ENCODE measurements around the gene KIF14.
"Not testable (repeated sequence)": the region's sequence is repeated elsewhere in the genome, so short reads cannot be mapped to it uniquely, and the experiment has no call there.

Gene KIF14

GRCh38 chr1:200634261-200635122 is 13.9 kb upstream of the KIF14 start:
- DNase-seq = no peak

GRCh38 chr1:200631375-200631774 is 10.8 kb upstream of the KIF14 start:
- no peak for DNase-seq

GRCh38 chr1:200630515-200630899 is 10.0 kb upstream of the KIF14 start:
- DNase-seq = not testable (repeated sequence)

GRCh38 chr1:200629876-200630514 is 9.4 kb upstream of the KIF14 start:
- peak; percentile 29 for DNase-seq

- DNase-seq = no peak
Measured at GRCh38 chr1:200628223-200628881, 7.8 kb upstream of the KIF14 start.

- no peak for DNase-seq
Measured at GRCh38 chr1:200627575-200628222, 7.1 kb upstream of the KIF14 start.

- DNase-seq = no peak
Measured at GRCh38 chr1:200626853-200627534, 6.4 kb upstream of the KIF14 start.

GRCh38 chr1:200625381-200625824 is 4.9 kb upstream of the KIF14 start:
- DNase-seq = peak; percentile 12

- DNase-seq = peak; percentile 13
Measured at GRCh38 chr1:200624679-200625335, 4.3 kb upstream of the KIF14 start.

- DNase-seq = no peak
Measured at GRCh38 chr1:200619894-200620272, 668 bp downstream of the KIF14 start.

- DNase-seq = peak; percentile 8
Measured at GRCh38 chr1:200610846-200611245, 9.7 kb downstream of the KIF14 start.

- DNase-seq = no peak
Measured at GRCh38 chr1:200602632-200603031, 17.9 kb downstream of the KIF14 start.

- no peak for DNase-seq
Measured at GRCh38 chr1:200590001-200590400, 30.6 kb downstream of the KIF14 start.

- no peak for DNase-seq
Measured at GRCh38 chr1:200588698-200589097, 31.9 kb downstream of the KIF14 start.

GRCh38 chr1:200564319-200564718 is 56.2 kb downstream of the KIF14 start:
- DNase-seq = no peak

GRCh38 chr1:200561856-200562214 is 58.7 kb downstream of the KIF14 start:
- no peak for DNase-seq

- peak; percentile 73 for DNase-seq
Measured at GRCh38 chr1:200558866-200559459, 61.6 kb downstream of the KIF14 start.

GRCh38 chr1:200556002-200556401 is 64.5 kb downstream of the KIF14 start:
- peak; percentile 17 for DNase-seq

- DNase-seq = not testable (repeated sequence)
Measured at GRCh38 chr1:200552737-200553136, 67.8 kb downstream of the KIF14 start.

GRCh38 chr1:200550367-200550766 is 70.2 kb downstream of the KIF14 start:
- no peak for DNase-seq

- no peak for DNase-seq
Measured at GRCh38 chr1:200547386-200547785, 73.2 kb downstream of the KIF14 start.

GRCh38 chr1:200546577-200546976 is 74.0 kb downstream of the KIF14 start:
- DNase-seq = no peak
